ENCODE results near the gene CROCC2.

DNA sequence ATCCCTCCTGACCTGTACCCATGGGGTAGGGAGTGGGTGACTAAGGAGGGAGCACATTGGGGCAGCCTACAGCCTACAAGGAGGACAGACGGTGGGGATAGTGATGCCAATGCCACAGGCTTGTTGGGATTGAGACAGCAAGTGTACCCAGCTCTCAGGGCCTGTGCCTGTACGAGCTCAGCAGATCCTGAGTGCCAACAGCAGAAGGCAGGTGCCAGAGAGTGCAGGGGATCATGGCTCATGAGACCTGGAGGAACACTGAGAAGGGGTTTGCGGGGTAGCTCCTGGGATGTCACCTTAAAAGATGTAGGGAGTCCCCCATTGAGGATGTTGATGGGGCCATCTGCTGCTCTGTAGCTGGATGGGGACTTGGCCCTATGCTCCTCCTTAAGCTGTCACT lies 82.0 kb downstream of the CROCC2 start:
- no peak for TF ChIP-seq CTCF (conservative IDR thresholded peaks at IDR 0.05)
- TF ChIP-seq ZFX (IDR thresholded peaks at IDR 0.05) = no peak
